AG09309 (cell line): ENCODE measurements around the gene USP21.

Source experiments
- DNase-seq: peaks from one replicate; pipeline ENCODE4 v3.0.0-alpha.2; 2010; ENCODE audit warnings: low read depth
- H3K4me3 ChIP-seq: 2 replicates; pipeline ENCODE4 v1.5.1; 2011; ENCODE audit warnings: mild to moderate bottlenecking, low read depth, low read length, moderate library complexity; ENCODE audit not compliant: control insufficient read depth
- TF ChIP-seq, protein P1 (sequence below): IDR thresholded peaks from 2 replicates; pipeline ENCODE4 v1.5.1; 2011; ENCODE audit warnings: mild to moderate bottlenecking, low read depth, low read length, inconsistent platforms; ENCODE audit not compliant: insufficient read depth, control insufficient read depth; ENCODE audit errors: missing control alignments

The USP21 gene

DNA sequence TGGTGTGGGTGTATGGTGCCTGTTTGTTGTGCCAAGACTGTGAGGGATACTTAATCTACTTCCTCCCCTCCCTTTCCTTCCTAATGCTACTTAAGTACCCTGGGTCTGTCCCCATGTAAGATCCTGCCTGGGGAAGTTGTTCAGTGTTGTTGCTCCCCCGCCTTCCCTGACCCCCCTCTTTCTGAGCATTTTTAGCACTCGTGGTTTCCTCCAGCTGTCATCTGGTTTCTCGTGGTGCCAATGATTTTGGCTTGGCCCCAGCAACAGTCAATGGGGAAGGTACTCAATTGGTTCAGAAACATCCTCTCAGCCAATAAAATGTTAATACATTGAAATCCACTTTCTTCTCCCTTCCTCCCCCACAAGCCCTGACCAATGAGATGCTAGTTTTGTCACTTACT lies 26.0 kb downstream of the USP21 start:
- no peak overlapping the region for H3K4me3 ChIP-seq
- DNase-seq = no peak
- TF ChIP-seq, protein P1, sequence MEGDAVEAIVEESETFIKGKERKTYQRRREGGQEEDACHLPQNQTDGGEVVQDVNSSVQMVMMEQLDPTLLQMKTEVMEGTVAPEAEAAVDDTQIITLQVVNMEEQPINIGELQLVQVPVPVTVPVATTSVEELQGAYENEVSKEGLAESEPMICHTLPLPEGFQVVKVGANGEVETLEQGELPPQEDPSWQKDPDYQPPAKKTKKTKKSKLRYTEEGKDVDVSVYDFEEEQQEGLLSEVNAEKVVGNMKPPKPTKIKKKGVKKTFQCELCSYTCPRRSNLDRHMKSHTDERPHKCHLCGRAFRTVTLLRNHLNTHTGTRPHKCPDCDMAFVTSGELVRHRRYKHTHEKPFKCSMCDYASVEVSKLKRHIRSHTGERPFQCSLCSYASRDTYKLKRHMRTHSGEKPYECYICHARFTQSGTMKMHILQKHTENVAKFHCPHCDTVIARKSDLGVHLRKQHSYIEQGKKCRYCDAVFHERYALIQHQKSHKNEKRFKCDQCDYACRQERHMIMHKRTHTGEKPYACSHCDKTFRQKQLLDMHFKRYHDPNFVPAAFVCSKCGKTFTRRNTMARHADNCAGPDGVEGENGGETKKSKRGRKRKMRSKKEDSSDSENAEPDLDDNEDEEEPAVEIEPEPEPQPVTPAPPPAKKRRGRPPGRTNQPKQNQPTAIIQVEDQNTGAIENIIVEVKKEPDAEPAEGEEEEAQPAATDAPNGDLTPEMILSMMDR = no peak

- no peak for DNase-seq
- no peak overlapping the region for H3K4me3 ChIP-seq
- TF ChIP-seq, protein P1 = no peak
These were observed 26.5 kb downstream of the USP21 start for GRCh38 chr1:161185732-161186311.

- H3K4me3 ChIP-seq = no peak overlapping the region
- no peak for DNase-seq
- TF ChIP-seq, protein P1 = no peak
These were observed 28.0 kb downstream of the USP21 start for GRCh38 chr1:161187311-161187710.

DNA sequence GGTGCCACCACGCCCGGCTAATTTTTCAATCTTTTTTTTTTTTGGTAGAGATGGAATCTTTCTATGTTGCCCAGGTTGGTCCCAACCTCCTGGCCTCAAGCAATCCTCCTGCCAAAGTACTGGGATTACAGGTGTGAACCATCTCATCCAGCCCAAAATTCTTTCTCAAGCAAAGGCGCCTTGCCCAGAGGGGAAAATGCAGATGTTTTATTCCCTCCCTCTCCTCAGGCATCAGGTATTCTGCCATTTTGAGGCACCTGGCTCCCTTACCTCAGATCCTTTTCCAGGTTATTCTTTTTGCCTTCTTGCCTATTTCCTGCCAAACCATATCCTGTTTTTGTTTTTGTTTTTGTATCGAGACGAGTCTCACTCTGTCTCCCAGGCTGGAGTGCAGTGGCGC lies 29.1 kb downstream of the USP21 start:
- TF ChIP-seq, protein P1 = no peak
- DNase-seq = no peak
- H3K4me3 ChIP-seq = no peak overlapping the region

GRCh38 chr1:161189036-161189435 lies 29.7 kb downstream of the USP21 start:
- TF ChIP-seq, protein P1 = no peak
- DNase-seq = peak; percentile 68
- no peak overlapping the region for H3K4me3 ChIP-seq

DNA sequence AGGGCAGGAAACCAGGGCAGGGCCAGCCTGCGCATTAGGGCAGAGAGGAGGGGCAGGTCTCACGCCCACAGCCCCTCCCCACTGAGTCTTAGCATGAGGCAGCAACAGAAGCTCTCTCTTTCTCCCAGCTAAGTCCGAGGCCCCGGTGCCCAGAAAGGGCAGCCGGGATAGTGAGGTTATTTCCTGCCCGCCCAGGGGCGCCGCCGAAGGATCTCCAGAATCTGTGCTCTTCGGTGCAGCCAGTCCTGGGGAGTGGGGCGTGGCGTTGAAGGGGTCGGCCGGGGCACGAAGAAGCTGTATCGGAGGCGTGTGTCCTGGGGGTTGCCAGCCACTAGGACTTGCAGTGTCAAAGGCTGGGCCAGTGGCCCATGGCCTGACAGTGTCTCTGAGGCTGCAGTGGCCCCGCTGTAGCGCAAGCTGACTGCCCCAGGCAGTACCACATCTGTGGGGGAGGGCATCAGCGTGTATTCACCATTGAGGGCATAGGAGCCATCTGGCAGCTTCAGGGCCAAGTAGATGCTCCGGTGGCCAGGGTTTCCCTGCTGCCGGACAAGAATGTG lies 31.7 kb downstream of the USP21 start:
- no peak for DNase-seq
- no peak overlapping the region for H3K4me3 ChIP-seq
- TF ChIP-seq, protein P1 = no peak
